HG03565 (cell line): ENCODE data around the gene SEMA4A.
"Not testable (repeated sequence)": the region's sequence is repeated elsewhere in the genome, so short reads cannot be mapped to it uniquely, and the experiment has no call there.

Experiments
- ATAC-seq: cut with Tn5 transposase; IDR thresholded peaks from one replicate; pipeline ENCODE4 v1.9.1; 2021; ENCODE audit warnings: mild to moderate bottlenecking, moderate library complexity; ENCODE audit not compliant: unreplicated experiment

SEMA4A gene

DNA sequence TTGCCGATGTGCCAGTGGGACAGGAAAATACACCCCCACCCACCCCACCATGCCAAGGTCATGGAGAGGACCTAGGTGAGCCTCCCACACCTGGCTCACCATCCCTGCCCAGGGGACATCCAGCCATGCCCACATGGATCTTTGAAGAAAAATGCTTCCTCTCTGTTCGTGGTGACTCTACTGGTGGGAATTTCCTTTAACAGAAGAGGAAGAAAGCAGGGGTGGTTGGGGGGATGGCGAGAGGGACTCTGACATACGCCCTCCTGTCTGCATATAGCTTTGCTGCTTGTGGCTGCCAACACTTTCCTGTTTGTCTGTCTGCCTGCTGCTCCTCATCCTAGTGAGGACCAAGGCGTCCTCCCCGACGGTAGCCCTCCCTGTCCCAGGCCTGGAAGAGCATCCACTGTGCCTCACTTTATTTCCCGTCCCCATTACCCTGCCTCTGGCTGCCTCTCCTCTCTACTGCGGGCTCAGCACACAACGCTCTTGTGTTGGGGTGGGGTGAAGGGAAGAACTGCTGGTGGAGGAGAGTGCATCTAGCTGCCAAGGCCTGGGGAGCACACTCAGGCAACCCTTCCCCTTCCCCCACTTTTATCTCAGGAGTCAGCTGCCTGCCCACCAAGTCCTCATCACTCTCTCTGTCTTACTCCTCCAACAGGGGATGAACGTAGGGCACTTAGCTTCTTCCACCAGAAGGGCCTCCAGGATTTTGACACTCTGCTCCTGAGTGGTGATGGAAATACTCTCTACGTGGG, 2.5 kb downstream of the SEMA4A start:
- no peak for ATAC-seq

DNA sequence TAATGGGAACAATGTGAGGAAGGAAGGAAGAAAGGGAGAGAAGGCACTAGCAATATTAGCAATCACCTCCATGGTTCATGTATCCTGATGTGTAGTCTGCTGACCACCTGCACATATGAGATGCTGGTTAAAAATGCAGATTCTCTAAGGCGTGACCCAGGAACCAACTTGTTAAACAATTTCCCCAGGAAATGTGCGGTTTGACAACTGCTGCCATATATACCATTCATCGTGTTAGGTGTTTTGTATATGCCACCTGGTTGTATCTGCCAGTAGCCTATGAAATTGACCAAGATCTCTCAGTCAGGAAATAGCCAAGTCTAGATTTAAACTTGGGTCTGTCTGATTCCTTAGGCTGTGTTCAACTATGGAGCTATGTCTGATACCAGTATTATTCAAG, 4.1 kb downstream of the SEMA4A start:
- no peak for ATAC-seq

DNA sequence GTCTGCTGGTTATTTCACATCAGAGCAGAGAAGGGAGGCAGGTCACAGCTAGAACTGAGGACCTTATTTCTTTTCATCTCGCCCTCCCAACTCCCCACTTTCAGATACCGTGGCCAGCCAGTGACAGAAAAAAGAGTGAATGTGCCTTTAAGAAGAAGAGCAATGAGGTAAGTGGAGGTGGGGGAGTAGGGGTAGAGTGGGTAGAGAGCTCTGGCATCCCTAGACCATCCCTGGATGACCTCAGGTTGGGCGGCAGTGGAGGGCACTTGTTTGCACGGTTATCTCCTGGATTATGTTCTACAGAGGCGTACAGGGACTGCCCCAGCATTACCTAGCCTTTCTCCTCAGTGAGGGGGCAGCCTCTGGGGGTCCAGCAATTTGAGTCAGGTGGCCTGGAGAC, 4.6 kb downstream of the SEMA4A start:
- ATAC-seq, result no peak

DNA sequence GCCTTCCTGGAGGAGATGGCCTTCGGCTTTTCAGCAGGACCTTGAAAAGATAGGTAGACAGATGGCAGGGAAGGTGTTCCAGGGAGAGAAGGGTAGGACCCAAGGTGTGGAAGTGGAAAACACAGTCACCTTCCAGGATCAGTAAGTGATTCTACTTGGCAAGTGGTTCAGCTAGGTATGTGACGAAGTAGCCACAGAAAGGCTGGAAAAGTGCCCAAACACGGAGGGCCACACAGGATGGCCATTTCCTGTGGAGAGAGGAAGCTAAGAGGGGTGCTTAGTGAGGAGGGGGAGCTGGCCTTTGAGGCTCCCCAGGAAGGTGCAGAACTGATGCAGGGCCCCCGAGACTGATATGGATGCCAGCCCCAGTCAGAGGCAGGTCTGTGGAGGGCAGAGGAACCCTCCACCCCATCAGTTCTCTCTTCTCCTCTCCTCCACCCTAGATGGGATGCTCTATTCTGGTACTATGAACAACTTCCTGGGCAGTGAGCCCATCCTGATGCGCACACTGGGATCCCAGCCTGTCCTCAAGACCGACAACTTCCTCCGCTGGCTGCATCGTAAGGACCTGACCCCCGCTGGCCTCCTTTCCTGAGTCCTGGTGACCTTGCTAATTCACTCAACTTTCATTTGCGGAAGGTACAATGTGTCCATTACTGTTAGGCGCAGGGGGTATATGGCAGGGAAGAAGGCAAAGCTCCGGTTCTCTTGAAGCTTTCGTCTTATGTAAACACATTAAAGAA, 6.8 kb downstream of the SEMA4A start:
- no peak for ATAC-seq

GRCh38 chr1:156160743-156161171, 7.4 kb downstream of the SEMA4A start:
- ATAC-seq, result no peak

DNA sequence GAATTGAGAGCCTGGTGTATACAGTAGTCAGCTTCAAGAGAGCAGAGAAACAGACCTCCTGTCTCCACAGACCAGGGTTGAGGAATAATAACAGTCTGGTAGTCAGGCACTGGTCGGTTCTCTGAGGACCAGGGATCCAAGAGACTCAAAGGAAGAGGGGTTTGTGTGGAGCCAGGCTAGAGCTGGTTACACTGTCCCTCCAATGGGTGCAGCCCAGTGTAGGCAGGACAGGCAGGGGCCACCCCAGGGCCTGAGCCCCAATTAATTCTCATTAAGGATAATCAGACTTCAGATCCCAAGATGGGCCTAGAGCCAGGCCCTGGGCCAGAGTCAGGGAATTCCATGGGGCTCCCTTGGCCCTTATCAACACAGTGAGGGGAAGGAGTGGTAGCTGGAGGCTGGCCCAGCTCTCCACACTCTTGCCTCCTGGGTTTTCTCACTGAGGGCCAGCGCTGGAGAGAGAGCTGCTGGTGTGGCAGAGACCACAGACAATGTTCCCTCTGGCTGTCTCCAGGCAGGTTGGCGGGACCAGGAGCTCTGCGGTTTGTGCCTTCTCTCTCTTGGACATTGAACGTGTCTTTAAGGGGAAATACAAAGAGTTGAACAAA, 9.1 kb downstream of the SEMA4A start:
- ATAC-seq, result no peak

GRCh38 chr1:156163712-156164111, 10.3 kb downstream of the SEMA4A start:
- ATAC-seq, result no peak

DNA sequence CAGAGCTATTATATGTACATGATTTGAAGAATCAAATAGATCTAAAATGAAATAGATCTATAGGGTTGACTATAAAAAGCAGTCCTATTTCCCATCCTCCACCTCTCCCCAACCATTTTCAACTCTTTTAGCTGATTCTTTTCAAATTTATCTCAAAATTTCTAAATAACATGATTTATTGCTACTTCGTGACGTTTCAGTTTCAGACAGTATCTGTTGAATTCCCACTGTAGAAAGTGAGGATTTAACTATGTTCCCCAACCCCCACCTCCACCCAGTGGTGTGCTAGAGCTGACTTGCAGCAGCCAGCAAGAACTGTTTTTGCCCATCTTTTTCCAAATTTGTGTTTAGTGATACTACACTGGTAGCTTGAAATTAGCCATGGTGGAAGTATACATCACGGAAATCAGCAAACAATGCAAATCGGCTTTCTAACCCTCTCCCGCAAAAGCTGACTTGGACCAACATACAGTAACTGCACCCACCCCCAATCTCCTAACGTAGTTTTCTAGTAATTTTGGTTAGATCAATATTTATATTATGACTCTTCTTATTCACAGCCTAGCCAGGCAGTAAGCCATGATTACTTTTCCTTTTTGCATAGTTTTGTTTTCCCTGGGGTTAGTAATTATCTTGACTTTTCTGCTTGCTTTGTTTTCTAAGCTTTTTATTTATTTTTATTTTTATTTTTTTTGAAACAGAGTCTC, 10.9 kb downstream of the SEMA4A start:
- ATAC-seq, result no peak

GRCh38 chr1:156165083-156165482, 11.7 kb downstream of the SEMA4A start:
- no peak for ATAC-seq

- ATAC-seq, result no peak
These were observed 14.2 kb downstream of the SEMA4A start for GRCh38 chr1:156167536-156167935.

- no peak for ATAC-seq
These were observed 19.5 kb downstream of the SEMA4A start for GRCh38 chr1:156172696-156173470.

- ATAC-seq, result no peak
These were observed 23.3 kb downstream of the SEMA4A start for GRCh38 chr1:156176610-156177210.

DNA sequence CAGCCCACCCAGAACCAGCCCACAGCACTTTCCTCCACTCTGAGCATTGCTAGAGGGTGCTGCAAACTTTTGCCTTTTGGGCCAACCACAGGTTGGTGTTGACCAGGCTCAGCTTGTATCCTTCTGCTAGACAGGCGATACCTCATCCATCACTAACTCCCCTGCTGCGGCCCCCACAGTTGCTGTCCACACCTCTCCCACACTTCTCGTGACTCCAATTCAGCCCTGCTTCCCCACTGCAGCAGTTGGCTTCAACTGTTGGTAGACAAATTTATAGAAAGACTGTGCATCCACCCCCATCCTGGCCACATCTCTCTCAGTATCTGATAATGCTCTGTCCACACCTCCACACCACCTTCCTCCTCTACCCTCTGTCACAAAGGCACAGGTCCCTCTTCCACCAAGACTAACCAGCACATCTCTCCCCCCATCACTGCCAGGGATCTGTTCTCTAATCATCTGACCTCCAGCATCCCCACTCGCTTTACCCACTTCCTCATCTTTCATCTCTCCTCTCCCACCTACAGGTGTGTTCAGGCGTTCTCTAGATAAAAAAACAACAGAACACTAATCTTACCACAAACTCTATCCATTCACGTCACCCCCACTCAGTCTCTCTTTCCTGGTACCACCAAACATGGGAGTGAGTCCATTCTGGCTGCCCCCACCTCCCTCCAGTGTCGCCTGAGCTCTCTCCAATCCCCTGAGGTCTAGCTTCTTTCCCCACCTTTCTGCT, 24.7 kb downstream of the SEMA4A start:
- ATAC-seq, result no peak

- ATAC-seq, result no peak
These were observed 27.1 kb downstream of the SEMA4A start for GRCh38 chr1:156180471-156180870.

DNA sequence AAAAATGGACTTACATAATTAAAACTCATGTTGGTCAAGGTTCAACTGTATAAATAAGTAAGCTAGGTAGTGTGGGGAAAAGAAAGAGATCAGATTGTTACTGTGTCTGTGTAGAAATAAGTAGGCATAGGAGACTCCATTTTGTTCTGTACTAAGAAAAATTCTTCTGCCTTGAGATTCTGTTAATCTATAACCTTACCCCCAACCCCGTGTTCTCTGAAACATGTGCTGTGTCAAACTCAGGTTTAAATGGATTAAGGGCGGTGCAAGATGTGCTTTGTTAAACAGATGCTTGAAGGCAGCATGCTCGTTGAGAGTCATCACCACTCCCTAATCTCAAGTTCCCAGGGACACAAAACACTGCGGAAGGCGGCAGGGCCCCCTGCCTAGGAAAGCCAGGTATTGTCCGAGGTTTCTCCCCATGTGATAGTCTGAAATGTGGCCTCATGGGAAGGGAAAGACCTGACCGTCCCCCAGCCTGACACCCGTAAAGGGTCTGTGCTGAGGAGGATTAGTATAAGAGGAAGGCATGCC, 28.1 kb downstream of the SEMA4A start:
- not testable (repeated sequence) for ATAC-seq

GRCh38 chr1:156182010-156182779, 28.8 kb downstream of the SEMA4A start:
- ATAC-seq, result not testable (repeated sequence)

DNA sequence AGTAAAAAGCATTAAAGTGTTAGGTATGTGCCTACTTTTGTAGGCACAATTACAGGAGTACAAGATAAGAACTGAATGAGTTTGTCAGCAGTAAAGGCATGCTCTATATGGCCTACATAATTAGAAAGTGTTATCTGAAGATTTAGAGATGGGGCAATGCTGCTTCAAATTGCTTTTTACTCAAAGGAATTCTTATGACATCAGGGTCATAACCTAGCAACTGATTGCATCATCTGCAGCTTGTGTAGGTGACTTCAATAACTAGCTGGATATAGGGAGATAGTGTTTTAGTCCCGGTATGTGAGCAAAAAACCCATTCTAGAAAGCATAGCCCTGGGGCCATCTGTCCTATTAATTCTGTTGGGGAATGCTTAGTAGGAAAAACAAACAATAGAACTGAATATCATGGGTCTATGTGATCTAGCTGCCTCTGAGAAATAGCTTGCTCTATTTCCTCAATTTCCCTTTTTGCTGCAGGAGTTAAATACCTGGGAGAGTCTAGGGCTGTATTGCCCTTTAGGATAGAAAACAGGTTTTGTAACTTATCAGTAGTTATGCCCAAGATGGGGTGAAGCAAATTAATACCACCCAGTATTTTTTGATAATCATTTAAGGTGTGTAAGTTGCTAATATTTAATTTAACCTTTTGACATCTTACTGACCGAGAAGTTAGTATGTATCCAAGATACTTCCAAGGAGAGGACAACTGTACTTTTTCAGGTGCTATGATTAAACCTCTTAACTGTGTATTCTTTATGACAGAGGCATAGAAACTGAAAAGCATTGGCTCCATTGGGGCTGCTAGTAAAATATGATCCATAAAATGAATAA, 33.2 kb downstream of the SEMA4A start:
- not testable (repeated sequence) for ATAC-seq

GRCh38 chr1:156190265-156190664, 36.9 kb downstream of the SEMA4A start:
- not testable (repeated sequence) for ATAC-seq
